GM13977 (cell line): ENCODE data around the gene PLD2.

Experiments used
- DNase-seq: peaks from one replicate; pipeline ENCODE4 v3.0.0; 2012; ENCODE audit warnings: low spot score
- in situ Hi-C: fragments of 300-500 bp; cut with MboI; formaldehyde crosslinking; loops from one replicate; pipeline ENCODE4 v1.12.0; 2022; ENCODE audit warnings: low sequenced_read_pairs, low pct_unique_long_range_greater_than_20kb, mixed read lengths, inconsistent platforms; ENCODE audit not compliant: unreplicated experiment
- TF ChIP-seq, protein P1 (sequence below): IDR thresholded peaks from 2 replicates; pipeline ENCODE4 v1.5.1; 2012; ENCODE audit warnings: mild to moderate bottlenecking, control low read depth; ENCODE audit not compliant: insufficient read depth; ENCODE audit errors: extremely low read depth, missing control alignments

The PLD2 gene

GRCh38 chr17:4789951-4790704 is 16.8 kb upstream of the PLD2 start:
- in situ Hi-C loops, result no loop called here
- TF ChIP-seq, protein P1, sequence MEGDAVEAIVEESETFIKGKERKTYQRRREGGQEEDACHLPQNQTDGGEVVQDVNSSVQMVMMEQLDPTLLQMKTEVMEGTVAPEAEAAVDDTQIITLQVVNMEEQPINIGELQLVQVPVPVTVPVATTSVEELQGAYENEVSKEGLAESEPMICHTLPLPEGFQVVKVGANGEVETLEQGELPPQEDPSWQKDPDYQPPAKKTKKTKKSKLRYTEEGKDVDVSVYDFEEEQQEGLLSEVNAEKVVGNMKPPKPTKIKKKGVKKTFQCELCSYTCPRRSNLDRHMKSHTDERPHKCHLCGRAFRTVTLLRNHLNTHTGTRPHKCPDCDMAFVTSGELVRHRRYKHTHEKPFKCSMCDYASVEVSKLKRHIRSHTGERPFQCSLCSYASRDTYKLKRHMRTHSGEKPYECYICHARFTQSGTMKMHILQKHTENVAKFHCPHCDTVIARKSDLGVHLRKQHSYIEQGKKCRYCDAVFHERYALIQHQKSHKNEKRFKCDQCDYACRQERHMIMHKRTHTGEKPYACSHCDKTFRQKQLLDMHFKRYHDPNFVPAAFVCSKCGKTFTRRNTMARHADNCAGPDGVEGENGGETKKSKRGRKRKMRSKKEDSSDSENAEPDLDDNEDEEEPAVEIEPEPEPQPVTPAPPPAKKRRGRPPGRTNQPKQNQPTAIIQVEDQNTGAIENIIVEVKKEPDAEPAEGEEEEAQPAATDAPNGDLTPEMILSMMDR, result peak; percentile 91
- peak; percentile 97 for DNase-seq

GRCh38 chr17:4790705-4791088 is 16.3 kb upstream of the PLD2 start:
- DNase-seq, result no peak
- TF ChIP-seq, protein P1, result no peak
- in situ Hi-C loops, result no loop called here

- no peak for DNase-seq
- TF ChIP-seq, protein P1, result no peak
- in situ Hi-C loops, result no loop called here
Observed at GRCh38 chr17:4795168-4795567, 11.8 kb upstream of the PLD2 start.

DNA sequence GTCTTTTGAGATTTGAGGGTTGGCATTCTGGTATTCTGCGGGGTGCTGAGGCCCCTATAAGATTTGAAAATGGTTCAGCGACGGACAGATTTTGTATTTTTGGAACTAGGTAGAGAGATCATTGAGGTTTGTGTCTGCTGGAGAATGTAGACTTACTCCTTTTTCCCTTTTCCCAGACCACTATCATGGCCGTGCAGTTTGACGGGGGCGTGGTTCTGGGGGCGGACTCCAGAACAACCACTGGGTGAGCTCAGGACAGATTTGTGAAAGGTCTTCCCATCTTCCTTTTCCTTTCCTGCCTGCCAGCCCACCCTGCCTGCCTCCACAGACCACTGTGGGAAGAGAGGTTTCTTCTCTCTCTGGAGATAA is 10.4 kb upstream of the PLD2 start:
- TF ChIP-seq, protein P1, result no peak
- no peak for DNase-seq
- in situ Hi-C loops, result no loop called here

DNA sequence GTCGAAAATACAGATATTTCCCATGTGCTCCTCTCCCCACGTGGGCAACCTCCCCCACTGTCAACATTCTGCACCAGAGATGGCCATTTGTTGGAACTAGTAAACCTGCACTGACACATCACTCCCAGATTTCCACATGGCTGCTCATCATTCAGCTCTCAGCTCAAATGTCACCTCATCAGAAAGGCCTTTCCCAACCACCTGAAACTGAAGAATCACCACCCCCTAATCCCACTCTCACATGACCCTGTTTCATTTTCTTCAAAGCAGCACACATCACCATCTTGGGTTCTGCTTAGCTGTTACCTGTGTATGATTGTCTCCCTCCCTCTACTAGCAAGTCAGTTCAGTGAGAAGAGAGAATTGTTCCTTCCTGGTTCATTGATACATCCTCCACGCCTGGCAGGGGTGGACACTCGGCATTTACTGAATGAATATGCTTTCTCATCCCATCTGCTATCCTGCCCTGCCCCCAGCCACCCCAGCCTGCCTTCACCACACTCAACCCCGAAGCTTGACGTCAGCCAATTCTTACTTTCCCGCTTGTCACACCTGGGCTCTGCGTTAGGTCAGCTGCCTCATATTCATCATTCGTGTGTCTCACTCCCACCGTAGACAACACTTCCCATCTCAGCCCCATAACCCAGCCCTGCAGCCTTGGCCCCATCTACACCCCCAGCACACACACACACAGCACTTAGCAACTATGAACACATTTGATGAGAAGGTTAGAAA is 6.3 kb upstream of the PLD2 start:
- TF ChIP-seq, protein P1, result no peak
- in situ Hi-C loops, result no loop called here
- no peak for DNase-seq

- in situ Hi-C loops, result no loop called here
- TF ChIP-seq, protein P1, result no peak
- no peak for DNase-seq
Observed at GRCh38 chr17:4802228-4802627, 4.7 kb upstream of the PLD2 start, which contains the start of gene C17orf114. TSS of gene C17orf114 (minus strand) at chr17:4802328.
